ENCODE data around the gene SCRN3.

SCRN3 gene

GRCh38 chr2:174439950-174440349 is 44.4 kb downstream of the SCRN3 start:
- Histone ChIP-seq H3K9me3 (ENCODE audit: severe bottlenecking) (no peaks in the 10 kb centered on the region), H3K36me3 (no peaks in the 10 kb centered on the region), H3K27me3 (ENCODE audit: insufficient read depth, low read depth, severe bottlenecking) (no peaks in the 10 kb centered on the region), H3K27ac (no peak overlapping the region), H3K4me3 (ENCODE audit: low read depth, low read length) (no peak overlapping the region)
- no peak for TF ChIP-seq CTCF (IDR thresholded peaks at IDR 0.05; ENCODE audit: low read depth, low read length)
- no peak for DNase-seq

GRCh38 chr2:174442546-174443510 is 47.3 kb downstream of the SCRN3 start:
- no peak for DNase-seq
- H3K9me3 ChIP-seq (ENCODE audit: severe bottlenecking): no peaks in the 10 kb centered on the region
- H3K27me3 ChIP-seq (ENCODE audit: insufficient read depth, low read depth, severe bottlenecking): no peaks in the 10 kb centered on the region
- H3K4me3 ChIP-seq (ENCODE audit: low read depth, low read length): no peak overlapping the region
- no peaks in the 10 kb centered on the region for H3K36me3 ChIP-seq
- no peak overlapping the region for H3K27ac ChIP-seq
- no peak for TF ChIP-seq CTCF (IDR thresholded peaks at IDR 0.05; ENCODE audit: low read depth, low read length)

GRCh38 chr2:174444761-174445160 is 49.2 kb downstream of the SCRN3 start:
- H3K4me3 ChIP-seq (ENCODE audit: low read depth, low read length): no peak overlapping the region
- H3K36me3 ChIP-seq: no peaks in the 10 kb centered on the region
- no peak for TF ChIP-seq CTCF (IDR thresholded peaks at IDR 0.05; ENCODE audit: low read depth, low read length)
- H3K27me3 ChIP-seq (ENCODE audit: insufficient read depth, low read depth, severe bottlenecking): no peaks in the 10 kb centered on the region
- no peak for DNase-seq
- no peaks in the 10 kb centered on the region for H3K9me3 ChIP-seq (ENCODE audit: severe bottlenecking)
- no peak overlapping the region for H3K27ac ChIP-seq

- H3K9me3 ChIP-seq (ENCODE audit: severe bottlenecking): no peaks in the 10 kb centered on the region
- no peak overlapping the region for H3K4me3 ChIP-seq (ENCODE audit: low read depth, low read length)
- no peak for DNase-seq
- no peak for TF ChIP-seq CTCF (IDR thresholded peaks at IDR 0.05; ENCODE audit: low read depth, low read length)
- H3K27ac ChIP-seq: no peak overlapping the region
- H3K27me3 ChIP-seq (ENCODE audit: insufficient read depth, low read depth, severe bottlenecking): no peaks in the 10 kb centered on the region
- H3K36me3 ChIP-seq: no peaks in the 10 kb centered on the region
Observed at GRCh38 chr2:174445248-174445647, 49.7 kb downstream of the SCRN3 start.

GRCh38 chr2:174446531-174446930 is 51.0 kb downstream of the SCRN3 start:
- TF ChIP-seq CTCF (IDR thresholded peaks at IDR 0.05; ENCODE audit: low read depth, low read length): no peak
- H3K27ac ChIP-seq: no peak overlapping the region
- no peaks in the 10 kb centered on the region for H3K36me3 ChIP-seq
- no peaks in the 10 kb centered on the region for H3K27me3 ChIP-seq (ENCODE audit: insufficient read depth, low read depth, severe bottlenecking)
- no peaks in the 10 kb centered on the region for H3K9me3 ChIP-seq (ENCODE audit: severe bottlenecking)
- no peak for DNase-seq
- H3K4me3 ChIP-seq (ENCODE audit: low read depth, low read length): no peak overlapping the region
